Lower leg skin (tissue), 4 donors: ENCODE results near the gene SH3RF3. TPM values are rescaled to one million over a fixed set of nuclear protein-coding genes. Genes with fewer than 3 reads are reported as not detected.

Experiments
- DNase-seq, 2 donors: peaks; one replicate each; pipeline ENCODE4 v3.0.0-alpha.2; 2019; ENCODE audit warnings: low spot score in 2 of 2
- H3K4me3 ChIP-seq: fragments of 200-600 bp; sonication (generic); 2 replicates; pipeline ENCODE4 v1.5.1; 2017; ENCODE audit warnings: mild to moderate bottlenecking, low read depth; ENCODE audit not compliant: poor library complexity, severe bottlenecking
- POLR2A ChIP-seq, 2 donors: fragments of 450-650 bp; IDR thresholded peaks; one replicate each; pipeline ENCODE4 v1.6.1; 2016 to 2017; ENCODE audit warnings: antibody characterized with exemption in 2 of 2, mild to moderate bottlenecking in 1 of 2, moderate library complexity in 1 of 2
- WGBS, 2 donors: methylation state at CpG; one replicate each; pipeline ENCODE4 v1.1.5; 2018; 5-methylcytosine and 5-hydroxymethylcytosine counted together
- intact Hi-C: fragments of 100-400 bp; cut with DNase I; formaldehyde crosslinking; loops from one replicate; pipeline ENCODE4 v1.15.0; 2023; ENCODE audit warnings: low total_unique reads
- total RNA-seq, 4 donors: library from RNA; depleted of rRNA; stranded (reverse); fragments of >200 nt; gene quantifications; one replicate each; pipeline ENCODE4 v1.1.0, GENCODE V29; 2016
- TF ChIP-seq, protein P1 (sequence below), 3 donors: fragments of 450-650 bp; IDR thresholded peaks; one replicate each; pipeline ENCODE4 v1.5.1; 2016; ENCODE audit warnings: antibody characterized with exemption in 3 of 3, mild to moderate bottlenecking in 3 of 3, moderate library complexity in 2 of 3

Gene SH3RF3
- total RNA-seq, 4 donors from 2014 or later = 1.9 to 7.4 (median 3.2) TPM

GRCh38 chr2:109513230-109513629 is 384.2 kb downstream of the SH3RF3 start:
- TF ChIP-seq POLR2A (IDR thresholded peaks at IDR 0.05) = no peak
- TF ChIP-seq, protein P1, sequence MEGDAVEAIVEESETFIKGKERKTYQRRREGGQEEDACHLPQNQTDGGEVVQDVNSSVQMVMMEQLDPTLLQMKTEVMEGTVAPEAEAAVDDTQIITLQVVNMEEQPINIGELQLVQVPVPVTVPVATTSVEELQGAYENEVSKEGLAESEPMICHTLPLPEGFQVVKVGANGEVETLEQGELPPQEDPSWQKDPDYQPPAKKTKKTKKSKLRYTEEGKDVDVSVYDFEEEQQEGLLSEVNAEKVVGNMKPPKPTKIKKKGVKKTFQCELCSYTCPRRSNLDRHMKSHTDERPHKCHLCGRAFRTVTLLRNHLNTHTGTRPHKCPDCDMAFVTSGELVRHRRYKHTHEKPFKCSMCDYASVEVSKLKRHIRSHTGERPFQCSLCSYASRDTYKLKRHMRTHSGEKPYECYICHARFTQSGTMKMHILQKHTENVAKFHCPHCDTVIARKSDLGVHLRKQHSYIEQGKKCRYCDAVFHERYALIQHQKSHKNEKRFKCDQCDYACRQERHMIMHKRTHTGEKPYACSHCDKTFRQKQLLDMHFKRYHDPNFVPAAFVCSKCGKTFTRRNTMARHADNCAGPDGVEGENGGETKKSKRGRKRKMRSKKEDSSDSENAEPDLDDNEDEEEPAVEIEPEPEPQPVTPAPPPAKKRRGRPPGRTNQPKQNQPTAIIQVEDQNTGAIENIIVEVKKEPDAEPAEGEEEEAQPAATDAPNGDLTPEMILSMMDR (IDR thresholded peaks at IDR 0.05) = peak in 1 of 3 donors; percentile 30
- no peak for DNase-seq
- intact Hi-C loops = loop anchor here (5.0 kb wide), 2 partner anchors 201 to 386 kb away; partner anchors contain the start of gene SH3RF3
- 93 to 96% methylated on average over 5 of the region's 5 CpGs for WGBS, 2 donors
- no peak overlapping the region for H3K4me3 ChIP-seq

DNA sequence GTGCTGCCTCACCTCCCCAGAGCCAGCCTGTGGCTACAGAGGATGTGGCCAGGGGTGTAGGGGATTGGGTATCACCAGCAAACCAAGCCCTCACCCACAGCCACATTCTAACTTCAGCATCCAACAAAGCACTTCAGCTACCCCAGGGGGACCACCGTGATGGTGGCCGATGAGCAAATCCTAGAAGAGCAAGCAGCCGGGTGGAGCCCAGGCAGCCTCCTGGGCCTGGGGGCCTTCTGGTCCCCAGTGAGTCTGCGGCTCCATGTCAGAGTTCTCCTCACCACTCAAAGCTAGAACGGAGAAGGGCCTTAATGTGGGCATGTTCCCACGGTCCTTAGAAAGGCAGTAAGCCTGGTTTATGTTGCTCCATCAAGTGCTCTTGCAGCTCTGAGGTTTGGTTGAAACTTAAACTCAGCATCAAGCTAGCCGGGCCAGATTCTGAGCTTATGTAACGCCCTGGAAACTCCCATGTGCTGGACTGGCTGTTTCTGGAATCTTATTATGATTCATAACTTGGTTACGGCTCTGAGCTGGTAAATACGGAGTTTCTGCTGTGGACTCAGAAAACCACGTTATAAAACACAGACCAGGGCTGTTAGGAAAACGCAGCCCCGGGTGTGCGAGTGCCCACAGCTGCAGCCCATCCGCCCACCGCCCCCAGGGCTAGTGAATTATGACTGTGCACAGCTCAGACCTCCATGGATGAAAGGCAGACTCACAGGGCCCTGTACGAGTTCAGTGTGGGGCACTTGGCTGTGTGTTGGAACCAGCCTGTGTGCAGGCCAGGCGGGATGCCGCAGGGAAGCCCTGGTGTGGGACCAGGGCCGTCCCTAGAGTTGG is 385.0 kb downstream of the SH3RF3 start:
- intact Hi-C loops = loop anchor here (5.0 kb wide), 2 partner anchors 202 to 387 kb away; partner anchors contain the start of gene SH3RF3
- DNase-seq = peak in 1 of 2 donors; percentile 76
- WGBS, 2 donors = 23 to 24% methylated on average over 20 of the region's 20 CpGs
- no peak for TF ChIP-seq POLR2A (IDR thresholded peaks at IDR 0.05)
- TF ChIP-seq, protein P1 (IDR thresholded peaks at IDR 0.05) = no peak
- no peak overlapping the region for H3K4me3 ChIP-seq

- intact Hi-C loops = loop anchor here (5.0 kb wide), 2 partner anchors 203 to 388 kb away; partner anchors contain the start of gene SH3RF3
- TF ChIP-seq POLR2A (IDR thresholded peaks at IDR 0.05) = no peak
- TF ChIP-seq, protein P1 (IDR thresholded peaks at IDR 0.05) = no peak
These were observed 385.9 kb downstream of the SH3RF3 start for GRCh38 chr2:109514857-109515256.

GRCh38 chr2:109516445-109517117 is 387.6 kb downstream of the SH3RF3 start:
- no peak overlapping the region for H3K4me3 ChIP-seq
- no peak for DNase-seq
- intact Hi-C loops = no loop called here
- no peak for TF ChIP-seq POLR2A (IDR thresholded peaks at IDR 0.05)
- TF ChIP-seq, protein P1 (IDR thresholded peaks at IDR 0.05) = no peak
- 59 to 65% methylated on average over 19 of the region's 20 CpGs for WGBS, 2 donors

More at GRCh38 chr2:109514857-109515256, 385.9 kb downstream of the SH3RF3 start:
- 95 to 99% methylated on average over 5 of the region's 5 CpGs for WGBS, 2 donors
- DNase-seq = no peak
- H3K4me3 ChIP-seq = no peak overlapping the region

DNA sequence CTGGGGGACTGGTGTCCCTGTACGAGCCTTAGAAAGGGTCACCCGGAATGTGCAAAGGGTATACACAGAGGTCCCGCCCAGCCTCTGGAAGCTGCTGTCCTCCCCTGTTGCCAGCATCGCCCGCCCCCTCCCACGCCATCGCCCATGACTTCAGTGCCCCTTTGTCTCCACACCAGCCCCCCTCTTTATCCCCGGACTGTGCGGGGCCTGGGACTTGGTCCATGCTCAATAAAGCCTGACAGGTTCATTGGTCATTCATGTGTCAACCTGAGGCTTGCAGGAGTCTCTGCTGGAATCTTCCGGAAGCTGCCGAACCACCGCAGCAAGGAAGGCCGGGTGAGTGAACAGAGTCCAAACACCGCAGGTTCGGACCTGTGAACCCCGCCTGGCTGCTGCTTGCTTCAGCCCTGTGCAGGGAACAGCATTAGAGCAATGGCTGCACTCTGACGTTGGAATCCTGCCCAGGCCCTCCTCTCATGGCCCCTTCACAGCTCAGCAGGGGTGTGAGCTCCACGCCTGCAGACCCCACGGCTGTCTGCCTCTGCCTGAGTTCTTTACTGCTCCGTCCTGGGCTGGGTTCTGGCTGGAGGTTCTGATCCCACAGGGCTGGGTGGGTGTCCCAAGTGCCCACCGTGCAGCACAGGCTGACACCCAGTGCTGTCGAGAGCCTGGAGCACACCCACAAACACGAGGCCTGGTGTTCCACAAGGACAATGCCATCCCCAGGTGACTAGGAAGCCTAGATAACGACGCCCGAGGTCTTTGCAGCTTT is 388.3 kb downstream of the SH3RF3 start:
- 51 to 68% methylated on average over 19 to 22 of the region's 26 CpGs for WGBS, 2 donors

More for the DNA sequence above, 388.3 kb downstream of the SH3RF3 start:
- H3K4me3 ChIP-seq = no peak overlapping the region
- TF ChIP-seq POLR2A (IDR thresholded peaks at IDR 0.05) = no peak
- TF ChIP-seq, protein P1 (IDR thresholded peaks at IDR 0.05) = no peak
- no peak for DNase-seq
- intact Hi-C loops = no loop called here
